Measurements from ENCODE around the gene SGMS2.

The SGMS2 gene

DNA sequence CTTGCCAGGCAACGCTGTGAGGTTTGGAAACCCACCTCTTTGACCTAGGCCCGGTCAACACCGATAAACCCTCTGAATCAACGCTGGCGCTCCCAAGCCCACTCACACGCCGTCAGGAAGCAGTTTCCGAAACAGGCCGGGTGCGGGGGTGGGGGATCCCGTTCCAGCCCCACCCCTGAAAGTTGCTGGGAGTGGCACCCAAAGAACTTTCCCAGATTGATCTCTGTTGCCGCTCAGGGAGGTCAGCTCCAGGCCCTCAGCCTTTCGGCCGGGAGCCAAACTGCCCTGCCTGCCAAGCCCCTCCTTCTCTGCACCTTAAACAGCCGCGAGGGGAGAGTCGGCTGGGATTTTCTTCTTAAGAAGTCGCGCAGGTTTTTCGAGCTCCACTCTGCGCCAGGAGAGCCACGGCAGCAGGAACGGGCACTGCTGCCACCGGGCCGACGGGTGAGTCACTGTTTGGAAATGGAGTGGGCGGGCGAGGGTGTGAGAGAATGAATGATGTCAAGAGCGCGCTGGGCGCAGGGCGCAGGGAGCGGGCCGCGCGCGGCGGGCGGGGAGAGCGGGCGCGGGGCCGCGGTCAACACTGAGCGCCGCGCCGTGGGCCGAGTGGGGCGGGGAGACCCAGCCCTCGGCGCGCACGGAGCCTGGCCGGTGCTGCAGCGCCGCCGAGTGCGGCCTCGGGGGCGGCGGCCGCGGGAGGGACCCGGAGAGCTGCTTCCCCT lies at the start of gene SGMS2:
TSS of gene SGMS2 (plus strand) at position 583 of the 722 bp plus-strand sequence. CDS start 70,622 bp downstream, outside the sequence.
- DNase-seq (ENCODE audit: low spot score): peak; percentile 84

DNA sequence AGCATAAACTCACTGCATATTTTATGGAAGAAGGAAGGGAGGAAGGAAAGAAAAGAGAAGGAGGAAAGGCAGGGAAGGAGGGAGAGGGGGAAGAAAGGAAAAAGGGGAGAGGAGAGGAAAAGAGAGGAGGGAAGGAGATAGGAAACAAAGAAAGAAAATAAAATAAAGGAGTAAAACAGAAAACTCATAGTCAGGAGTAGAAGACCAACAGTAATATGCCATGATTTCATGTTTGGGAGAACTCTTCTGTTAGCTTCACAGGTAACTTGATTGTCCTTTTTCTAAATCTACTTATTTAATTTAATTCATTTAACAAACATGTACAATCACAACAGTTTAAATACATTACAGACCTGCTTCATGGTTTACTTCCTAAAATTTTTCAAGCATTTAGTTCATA lies 46.8 kb upstream of the SGMS2 start:
- no peak for DNase-seq (ENCODE audit: low spot score)

DNA sequence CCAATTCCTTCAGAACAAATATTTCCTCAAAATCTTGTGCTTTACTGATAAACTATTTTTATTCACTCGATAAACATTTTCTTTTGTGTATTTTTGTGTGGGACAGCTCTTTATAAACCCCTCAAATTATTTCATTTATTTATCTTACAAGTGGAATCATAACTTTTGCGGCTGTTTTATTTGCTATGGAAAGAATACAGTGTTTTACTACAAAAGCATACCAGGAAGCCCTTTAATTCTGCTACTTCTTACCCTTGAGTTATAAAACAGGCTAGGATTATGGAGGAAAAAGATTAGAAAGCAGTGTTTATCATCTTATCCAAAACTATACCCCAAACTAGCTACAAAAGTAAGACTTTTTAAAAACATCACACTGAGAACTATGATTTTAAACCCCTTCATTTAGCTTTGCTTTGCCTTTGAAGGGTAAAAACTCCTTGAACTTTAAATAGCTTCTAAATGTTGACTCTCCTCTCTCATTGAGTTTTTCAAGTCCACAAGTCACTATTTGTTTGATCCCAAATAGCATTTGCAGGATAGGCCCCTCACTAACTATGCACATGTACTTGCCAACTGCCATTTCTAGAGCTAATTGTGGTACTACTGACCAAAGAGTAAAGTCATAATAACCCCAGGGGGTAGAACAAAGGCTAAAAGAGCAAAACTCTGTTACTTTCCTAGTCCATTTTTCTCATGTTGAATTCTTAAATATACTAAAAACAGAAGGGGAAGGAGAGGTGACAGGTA lies 45.8 kb upstream of the SGMS2 start:
- DNase-seq (ENCODE audit: low spot score): no peak

- no peak for DNase-seq (ENCODE audit: low spot score)
Observed at GRCh38 chr4:107780665-107781064, 44.1 kb upstream of the SGMS2 start.

DNA sequence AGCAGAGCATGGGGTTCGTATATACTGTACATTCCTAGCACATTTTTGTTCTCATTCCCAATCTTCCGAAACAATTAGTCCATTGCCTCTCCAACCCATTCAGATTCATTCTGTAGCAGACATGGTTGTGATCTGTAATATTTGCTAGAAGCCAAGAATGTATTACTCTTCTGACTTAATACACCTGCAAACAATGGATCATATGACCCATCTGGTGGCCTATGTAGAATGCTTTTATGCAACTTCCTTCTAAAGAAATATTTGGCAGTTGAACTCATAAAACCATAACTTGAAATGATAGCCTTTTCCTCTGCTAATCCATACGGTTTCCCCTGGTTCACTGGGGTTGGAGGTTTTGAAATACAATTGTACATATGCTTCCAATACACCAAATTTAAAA lies 32.8 kb upstream of the SGMS2 start:
- no peak for DNase-seq (ENCODE audit: low spot score)

DNA sequence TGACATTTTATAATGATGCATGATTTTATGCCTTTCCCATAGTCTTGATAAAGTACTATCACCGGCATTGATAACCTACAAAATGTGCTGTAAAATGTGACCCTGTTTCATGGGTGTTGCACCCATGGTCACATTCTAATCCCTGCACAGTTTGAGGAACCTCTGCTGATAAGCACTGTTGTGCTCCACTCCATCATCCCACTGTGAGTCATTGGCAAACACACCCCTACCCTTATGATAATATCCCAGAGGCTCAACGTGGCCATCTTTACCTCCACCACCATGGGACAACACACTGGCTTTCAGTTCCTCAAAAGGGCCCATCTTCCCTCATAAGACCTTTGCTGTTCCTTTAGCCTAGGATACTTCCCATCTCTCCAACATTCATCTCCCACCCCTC lies 32.0 kb upstream of the SGMS2 start:
- no peak for DNase-seq (ENCODE audit: low spot score)

- peak; percentile 8 for DNase-seq (ENCODE audit: low spot score)
Observed at GRCh38 chr4:107793996-107794395, 30.7 kb upstream of the SGMS2 start.

- no peak for DNase-seq (ENCODE audit: low spot score)
Observed at GRCh38 chr4:107799669-107800450, 24.9 kb upstream of the SGMS2 start.

DNA sequence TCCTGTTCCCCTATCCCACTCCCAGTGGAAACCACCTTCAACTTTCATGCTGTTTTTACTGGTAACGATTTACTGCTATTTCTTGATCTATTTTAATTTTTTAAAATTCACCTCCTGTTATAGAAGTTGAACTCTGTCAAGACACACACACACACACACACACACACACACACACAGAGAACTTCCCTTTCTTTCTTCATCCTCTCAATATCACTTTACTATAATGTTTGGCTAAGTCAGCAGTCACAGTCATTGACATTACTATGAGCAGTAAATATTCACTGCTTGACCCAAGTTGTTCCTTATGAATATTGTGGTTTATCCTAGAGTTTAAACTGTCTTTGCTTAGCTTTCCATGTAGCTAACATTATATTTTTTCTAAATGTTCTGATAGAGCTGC lies 24.0 kb upstream of the SGMS2 start:
- no peak for DNase-seq (ENCODE audit: low spot score)

- no peak for DNase-seq (ENCODE audit: low spot score)
Observed at GRCh38 chr4:107801766-107802211, 22.9 kb upstream of the SGMS2 start.

- DNase-seq (ENCODE audit: low spot score): no peak
Observed at GRCh38 chr4:107804956-107805355, 19.8 kb upstream of the SGMS2 start.

GRCh38 chr4:107806196-107806595 lies 18.5 kb upstream of the SGMS2 start:
- no peak for DNase-seq (ENCODE audit: low spot score)

- DNase-seq (ENCODE audit: low spot score): no peak
Observed at GRCh38 chr4:107808572-107808971, 16.2 kb upstream of the SGMS2 start.

GRCh38 chr4:107809210-107809609 lies 15.5 kb upstream of the SGMS2 start:
- no peak for DNase-seq (ENCODE audit: low spot score)

DNA sequence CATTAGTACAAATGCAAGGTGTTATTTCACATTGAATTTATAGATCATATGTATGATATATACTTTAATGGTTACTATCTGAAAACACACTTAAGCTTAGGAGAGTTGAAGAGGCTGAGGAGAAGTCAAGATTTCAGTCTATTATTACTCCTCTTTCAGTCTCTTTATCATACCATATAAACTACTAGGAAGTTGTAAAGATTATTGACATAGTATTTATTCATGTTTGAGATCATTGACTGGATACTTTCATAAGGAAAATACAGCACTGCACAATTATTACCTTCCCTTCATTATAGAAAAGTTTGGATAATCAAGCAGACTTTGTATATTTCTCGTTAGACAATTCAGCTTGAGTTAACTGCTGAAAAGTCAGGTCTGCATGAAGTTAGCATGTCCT lies 10.0 kb upstream of the SGMS2 start:
- DNase-seq (ENCODE audit: low spot score): no peak

DNA sequence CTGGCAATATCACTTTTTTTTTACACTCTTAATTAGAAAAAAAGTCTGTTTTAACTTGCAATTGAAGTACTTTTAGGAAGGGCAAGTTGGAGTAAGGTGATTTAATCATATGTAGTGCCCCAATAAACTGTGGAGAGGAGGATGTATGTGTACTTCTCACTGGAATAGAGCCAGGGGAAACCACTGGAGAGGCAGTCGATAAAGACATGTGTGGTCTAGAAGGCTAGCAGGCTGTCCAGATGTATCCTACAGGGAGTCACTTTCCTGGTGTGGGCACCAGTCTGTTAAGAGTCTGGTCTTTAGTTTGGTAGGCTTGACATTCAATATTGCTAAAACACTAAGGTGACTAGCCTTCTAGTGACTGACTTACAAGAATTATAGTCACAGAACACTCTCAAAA lies 9.6 kb upstream of the SGMS2 start:
- DNase-seq (ENCODE audit: low spot score): no peak

DNA sequence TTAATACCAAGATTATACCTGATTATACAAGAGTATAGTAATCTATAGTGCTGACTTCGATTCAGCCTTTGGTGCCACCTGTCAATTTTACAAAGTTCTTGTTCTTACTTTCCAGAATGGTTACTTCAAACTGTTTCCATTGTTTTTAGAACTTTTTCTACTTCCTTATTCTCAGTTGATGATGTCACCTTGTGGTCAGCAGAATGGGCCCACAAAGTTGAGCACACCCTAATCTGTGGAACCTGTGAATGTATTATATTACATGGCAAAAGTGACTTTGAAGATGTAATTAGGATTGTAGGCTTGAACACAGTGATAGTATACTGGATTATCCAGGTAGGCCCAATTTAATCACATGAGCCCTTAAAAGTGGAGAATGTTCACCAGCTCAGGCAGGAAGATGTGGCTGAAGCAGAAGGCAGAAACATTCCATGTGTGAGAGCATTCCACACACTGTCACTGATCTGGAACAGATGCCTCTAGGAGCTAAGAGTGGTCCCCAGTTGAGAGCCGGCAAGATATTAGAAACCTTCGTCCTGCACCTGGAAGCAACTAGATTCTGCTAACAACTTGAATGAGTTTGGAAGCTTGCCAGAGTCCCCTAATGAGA lies 6.3 kb upstream of the SGMS2 start:
- peak; percentile 7 for DNase-seq (ENCODE audit: low spot score)

- DNase-seq (ENCODE audit: low spot score): no peak
Observed at GRCh38 chr4:107823870-107824349, 822 bp upstream of the SGMS2 start.

- DNase-seq (ENCODE audit: low spot score): peak; percentile 40
Observed at GRCh38 chr4:107825072-107825824, 516 bp downstream of the SGMS2 start.

DNA sequence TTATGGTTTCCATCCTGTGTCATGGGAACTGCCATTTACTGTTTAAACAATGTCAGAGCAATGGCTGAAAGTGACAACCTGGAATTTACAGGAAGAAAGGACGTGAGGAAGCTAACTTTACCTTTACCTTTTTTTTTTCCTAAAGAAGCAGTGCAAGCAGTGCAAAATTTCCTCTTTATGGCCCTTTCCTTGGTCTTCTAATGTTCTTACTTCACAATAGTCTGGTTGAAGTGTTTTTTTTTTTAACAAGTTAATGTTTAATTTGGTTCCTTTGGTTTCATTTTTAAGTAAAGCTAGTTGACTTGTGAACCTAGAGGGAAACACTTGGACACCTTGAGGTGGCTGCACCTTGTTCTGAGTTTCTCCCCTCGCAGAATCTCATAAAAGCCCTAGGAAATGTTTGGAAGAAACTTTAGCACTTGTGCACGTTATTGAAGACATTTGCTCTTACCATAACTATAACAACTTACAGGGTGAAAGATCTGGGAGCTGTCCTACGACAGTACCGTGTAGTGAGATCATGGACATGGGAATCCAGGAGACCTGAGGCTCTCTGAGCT lies 1.8 kb downstream of the SGMS2 start:
- DNase-seq (ENCODE audit: low spot score): no peak

All from hepatic stellate cell (primary cell).